Measurements from ENCODE around the gene HSP90AB1.

- no peak for TF ChIP-seq JUND (IDR thresholded peaks at IDR 0.05; ENCODE audit: low read length)
- no peak for TF ChIP-seq SIN3A (conservative IDR thresholded peaks at IDR 0.05 in 1 of 2, IDR thresholded peaks at IDR 0.05 in 1 of 2; ENCODE audit: low read depth in 1 of 2, low read length in 2 of 2)
- TF ChIP-seq CTCF (IDR thresholded peaks at IDR 0.05; ENCODE audit: control extremely low read depth in 1 of 3, insufficient read depth in 1 of 3, low read depth in 1 of 3, low read length in 3 of 3) = no peak
- no peak for TF ChIP-seq MAFK (IDR thresholded peaks at IDR 0.05; ENCODE audit: low read depth, low read length)
- no peak for TF ChIP-seq CHD2 (IDR thresholded peaks at IDR 0.05; ENCODE audit: low read length)
- no peak for TF ChIP-seq SP4 (IDR thresholded peaks at IDR 0.05; ENCODE audit: low read length)
- TF ChIP-seq RAD21 (IDR thresholded peaks at IDR 0.05 in 1 of 2, conservative IDR thresholded peaks at IDR 0.05 in 1 of 2; ENCODE audit: low read depth in 2 of 2, low read length in 2 of 2) = no peak
Observed at GRCh38 chr6:44225579-44226325, 21.1 kb upstream of the HSP90AB1 start.
